GM12872 (cell line): Measurements from ENCODE around the gene C11orf68.

ENCODE experiments used
- CTCF ChIP-seq: IDR thresholded peaks from 3 replicates; pipeline ENCODE4 v1.5.1; 2011; ENCODE audit warnings: low read depth, mild to moderate bottlenecking, low read length, moderate library complexity; ENCODE audit not compliant: insufficient read depth

The C11orf68 gene

DNA sequence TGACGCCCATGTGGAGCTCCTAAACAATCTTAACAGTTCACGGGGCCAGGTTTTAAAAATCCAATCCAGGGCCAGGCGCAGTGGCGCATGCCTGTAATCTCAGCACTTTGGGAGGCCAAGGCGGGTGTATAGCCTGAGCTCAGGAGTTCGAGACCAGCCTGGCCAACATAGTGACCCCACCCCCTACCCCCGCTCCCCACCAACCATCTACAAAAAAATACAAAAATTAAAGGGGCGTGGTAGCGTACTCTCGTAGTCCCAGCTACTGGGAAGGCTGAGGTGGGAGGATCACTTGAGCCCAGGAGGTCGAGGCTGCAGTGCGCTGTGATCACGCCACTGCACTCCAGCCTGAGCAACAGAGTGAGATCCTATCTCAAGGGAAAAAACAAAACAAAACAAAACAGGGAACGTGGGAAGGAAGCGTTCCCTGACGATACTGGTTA lies 42.0 kb upstream of the C11orf68 start:
- TF ChIP-seq CTCF, result no peak

DNA sequence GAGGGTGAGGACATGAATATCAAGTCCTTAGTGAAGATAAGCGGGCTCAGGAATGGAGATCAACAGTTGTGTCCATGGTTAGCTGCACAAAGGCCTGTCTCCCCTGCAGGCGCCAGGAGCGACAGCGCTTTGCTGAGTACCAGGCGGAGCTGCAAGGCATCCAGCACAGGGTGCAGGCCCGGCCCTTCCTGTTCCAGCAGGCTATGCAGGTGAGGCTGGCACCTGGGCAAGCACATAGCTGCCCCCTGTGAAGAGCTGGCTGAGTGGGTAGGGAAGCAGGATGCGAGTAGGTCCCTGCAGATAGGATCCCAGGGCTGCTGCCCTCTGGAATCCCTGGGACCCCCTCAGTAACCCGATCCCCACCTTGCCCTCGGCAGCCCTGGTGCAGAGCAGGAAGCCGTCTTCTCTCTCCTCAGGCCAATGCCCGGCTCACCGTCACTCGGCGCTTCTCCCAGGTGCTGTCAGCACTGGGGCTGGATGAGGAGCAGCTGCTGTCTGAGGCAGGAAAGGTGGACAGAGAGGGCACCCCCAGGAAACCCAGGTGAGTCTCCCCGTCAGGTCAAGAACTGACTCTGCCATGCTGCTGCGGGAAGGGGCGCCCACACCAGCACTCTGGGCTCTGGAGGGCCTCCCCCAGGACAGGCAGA lies 40.0 kb upstream of the C11orf68 start:
- no peak for TF ChIP-seq CTCF

- no peak for TF ChIP-seq CTCF
Measured at GRCh38 chr11:65958291-65958690, 39.4 kb upstream of the C11orf68 start.

- TF ChIP-seq CTCF, result no peak
Measured at GRCh38 chr11:65954771-65955170, 35.9 kb upstream of the C11orf68 start.

GRCh38 chr11:65953471-65953870 lies 34.6 kb upstream of the C11orf68 start:
- TF ChIP-seq CTCF, result no peak

GRCh38 chr11:65952052-65952521 lies 33.2 kb upstream of the C11orf68 start:
- TF ChIP-seq CTCF, result no peak

DNA sequence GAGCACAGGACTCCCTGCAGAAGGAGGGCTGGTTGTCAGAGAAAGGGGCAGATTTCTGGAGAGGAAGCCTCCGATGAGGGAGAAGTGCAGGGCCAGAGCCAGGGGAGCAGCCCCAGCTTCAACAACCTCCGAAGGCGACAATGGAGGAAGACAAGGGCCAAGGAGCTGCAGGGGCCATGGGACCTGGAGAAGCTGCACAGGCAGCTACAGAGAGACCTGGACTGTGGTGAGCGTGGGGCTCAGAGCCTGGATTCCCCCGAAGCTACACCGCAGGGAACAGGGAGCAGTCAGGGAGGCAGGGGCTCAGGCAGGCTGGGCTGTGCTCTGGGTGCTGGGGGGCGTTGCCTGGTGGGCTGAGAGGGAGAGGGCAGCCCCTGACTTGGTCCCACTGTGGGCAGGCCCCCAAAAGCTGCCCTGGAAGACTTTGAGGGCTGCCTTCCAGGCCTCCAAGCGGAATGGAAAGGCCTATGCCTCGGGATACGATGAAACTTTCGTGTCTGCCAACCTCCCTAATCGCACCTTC lies 28.8 kb upstream of the C11orf68 start:
- TF ChIP-seq CTCF, result no peak
